Neuronal stem cell (in vitro differentiated cells): ENCODE results near the gene RGSL1.

ENCODE experiments used
- DNase-seq: peaks from one replicate; pipeline ENCODE4 v3.0.0-alpha.2; 2013; ENCODE audit warnings: low spot score
- H2AFZ ChIP-seq: one replicate; pipeline ENCODE4 v1.6.1; 2013; ENCODE audit warnings: mild to moderate bottlenecking, low read length, inconsistent platforms
- H2AK5ac ChIP-seq: 2 replicates; pipeline ENCODE4 v1.6.1; 2013; ENCODE audit warnings: low read depth, mild to moderate bottlenecking, inconsistent platforms, low read length, moderate library complexity, mixed read lengths
- H2BK120ac ChIP-seq: 2 replicates; pipeline ENCODE4 v1.6.1; 2013; ENCODE audit warnings: low read depth, mild to moderate bottlenecking, inconsistent platforms, low read length, moderate library complexity, mixed read lengths
- H2BK12ac ChIP-seq: one replicate; pipeline ENCODE4 v1.6.1; 2013; ENCODE audit warnings: low read length, inconsistent platforms
- H2BK15ac ChIP-seq: 2 replicates; pipeline ENCODE4 v1.6.1; 2013; ENCODE audit warnings: mild to moderate bottlenecking, low read length, inconsistent platforms, mixed read lengths
- H2BK5ac ChIP-seq: one replicate; pipeline ENCODE4 v1.6.1; 2013; ENCODE audit warnings: inconsistent platforms, mild to moderate bottlenecking, low read length, moderate library complexity
- H3K14ac ChIP-seq: one replicate; pipeline ENCODE4 v1.6.1; 2013; ENCODE audit warnings: low read length, inconsistent platforms
- H3K18ac ChIP-seq: 2 replicates; pipeline ENCODE4 v1.6.1; 2013; ENCODE audit warnings: low read length, inconsistent platforms
- H3K23ac ChIP-seq: 2 replicates; pipeline ENCODE4 v1.6.1; 2013; ENCODE audit warnings: low read depth, mild to moderate bottlenecking, mixed read lengths, low read length, inconsistent platforms; ENCODE audit not compliant: poor library complexity
- H3K27ac ChIP-seq: replicated peaks from 3 replicates; pipeline ENCODE4 v1.5.1; 2013; ENCODE audit warnings: low read length, inconsistent platforms
- H3K27me3 ChIP-seq, 3 experiments: 2 replicates each; pipeline ENCODE4 v1.6.1; 2013; ENCODE audit warnings: low read length in 3 of 3, mild to moderate bottlenecking in 2 of 3, inconsistent platforms in 1 of 3, low read depth in 1 of 3, mixed read lengths in 1 of 3, moderate library complexity in 1 of 3; ENCODE audit not compliant: control insufficient read depth in 3 of 3, insufficient read depth in 3 of 3
- H3K36me3 ChIP-seq, 2 donors: replicated peaks in 1 of 2; 2 replicates each; pipeline ENCODE4 v1.6.1; 2013; ENCODE audit warnings: low read length in 2 of 2; ENCODE audit not compliant: control insufficient read depth in 2 of 2, insufficient read depth in 2 of 2
- H3K4ac ChIP-seq: 2 replicates; pipeline ENCODE4 v1.6.1; 2013; ENCODE audit warnings: inconsistent platforms, mild to moderate bottlenecking, low read length, moderate library complexity
- H3K4me1 ChIP-seq, 2 donors: 1 replicate in 1 of 2; 2 replicates in 1 of 2; pipeline ENCODE4 v1.6.1; 2013; ENCODE audit warnings: low read length in 2 of 2, low read depth in 1 of 2; ENCODE audit not compliant: control insufficient read depth in 2 of 2, insufficient read depth in 1 of 2
- H3K4me2 ChIP-seq: one replicate; pipeline ENCODE4 v1.6.1; 2013; ENCODE audit warnings: mild to moderate bottlenecking, low read length, inconsistent platforms; ENCODE audit not compliant: insufficient read depth, poor library complexity, severe bottlenecking
- H3K4me3 ChIP-seq, 2 donors: 2 replicates each; pipeline ENCODE4 v1.5.1; 2013; ENCODE audit warnings: low read length in 2 of 2, mild to moderate bottlenecking in 2 of 2, inconsistent platforms in 1 of 2, moderate library complexity in 1 of 2
- H3K79me1 ChIP-seq: one replicate; pipeline ENCODE4 v1.6.1; 2013; ENCODE audit warnings: low read depth, mild to moderate bottlenecking, inconsistent platforms, low read length, moderate library complexity
- H3K9ac ChIP-seq: one replicate; pipeline ENCODE4 v1.6.1; 2013; ENCODE audit warnings: mild to moderate bottlenecking, low read depth, low read length, inconsistent platforms; ENCODE audit not compliant: poor library complexity
- H3K9me3 ChIP-seq, 2 donors: replicated peaks in 1 of 2; 2 replicates each; pipeline versions ENCODE3 to v1.6.1; 2013; ENCODE audit warnings: low read length in 2 of 2, mild to moderate bottlenecking in 2 of 2, inconsistent platforms in 1 of 2, low read depth in 1 of 2, mixed read lengths in 1 of 2, moderate library complexity in 1 of 2; ENCODE audit not compliant: control insufficient read depth in 2 of 2, insufficient read depth in 1 of 2
- H4K8ac ChIP-seq: one replicate; pipeline ENCODE4 v1.6.1; 2013; ENCODE audit warnings: low read depth, mild to moderate bottlenecking, inconsistent platforms, low read length, moderate library complexity
- H4K91ac ChIP-seq: one replicate; pipeline ENCODE4 v1.6.1; 2013; ENCODE audit warnings: low read length, low read depth, mild to moderate bottlenecking, inconsistent platforms; ENCODE audit not compliant: poor library complexity
- WGBS, 2 donors: extraction: QIAGEN DNeasy Blood & Tissue Kit; methylation state at CpG; one replicate each; pipeline ENCODE4 v1.1.7; 2013; ENCODE audit warnings: missing lambda C conversion rate in 2 of 2, mixed read lengths in 1 of 2; ENCODE audit not compliant: insufficient read length in 2 of 2, insufficient replicate concordance in 1 of 2; ENCODE audit errors: extremely low coverage in 2 of 2; 5-methylcytosine and 5-hydroxymethylcytosine counted together

The RGSL1 gene

DNA sequence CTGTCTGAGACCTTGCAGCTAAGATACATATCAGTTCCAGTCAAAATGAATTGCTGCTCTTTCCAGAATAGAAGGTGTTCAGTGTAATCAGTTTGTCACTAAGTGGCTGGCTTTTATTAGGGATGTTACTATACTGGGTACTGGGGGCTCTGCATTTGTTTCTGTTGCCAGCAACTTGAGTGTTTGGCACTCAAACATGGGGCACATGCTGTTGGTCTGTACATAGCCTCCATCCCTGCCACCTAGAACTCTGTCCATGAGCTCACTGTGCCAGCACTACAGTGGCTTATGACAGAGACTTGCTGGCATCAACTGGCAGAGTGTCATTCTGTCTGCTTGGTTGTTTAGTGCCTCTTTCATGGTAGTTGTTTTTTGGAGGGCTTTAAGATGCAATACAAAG, 45.1 kb downstream of the RGSL1 start:
- H3K4me1 ChIP-seq = no peaks in the 10 kb centered on the region
- no peak overlapping the region for H3K23ac ChIP-seq
- no peak overlapping the region for H3K4me2 ChIP-seq
- H2AK5ac ChIP-seq = no peak overlapping the region
- no peak overlapping the region for H4K91ac ChIP-seq
- H3K36me3 ChIP-seq = no peaks in the 10 kb centered on the region
- no peak overlapping the region for H2AFZ ChIP-seq
- H2BK15ac ChIP-seq = no peak overlapping the region
- H3K14ac ChIP-seq = no peak overlapping the region
- H3K4ac ChIP-seq = no peak overlapping the region
- no peak overlapping the region for H2BK12ac ChIP-seq
- no peak overlapping the region for H3K4me3 ChIP-seq
- no peak overlapping the region for H2BK120ac ChIP-seq
- H3K27me3 ChIP-seq = no peaks in the 10 kb centered on the region
- no peak overlapping the region for H3K27ac ChIP-seq
- H3K79me1 ChIP-seq = no peaks in the 10 kb centered on the region
- no peak overlapping the region for H4K8ac ChIP-seq
- no peak for DNase-seq
- no peak overlapping the region for H2BK5ac ChIP-seq
- no peaks in the 10 kb centered on the region for H3K9me3 ChIP-seq
- H3K9ac ChIP-seq = no peak overlapping the region
- no peak overlapping the region for H3K18ac ChIP-seq

DNA sequence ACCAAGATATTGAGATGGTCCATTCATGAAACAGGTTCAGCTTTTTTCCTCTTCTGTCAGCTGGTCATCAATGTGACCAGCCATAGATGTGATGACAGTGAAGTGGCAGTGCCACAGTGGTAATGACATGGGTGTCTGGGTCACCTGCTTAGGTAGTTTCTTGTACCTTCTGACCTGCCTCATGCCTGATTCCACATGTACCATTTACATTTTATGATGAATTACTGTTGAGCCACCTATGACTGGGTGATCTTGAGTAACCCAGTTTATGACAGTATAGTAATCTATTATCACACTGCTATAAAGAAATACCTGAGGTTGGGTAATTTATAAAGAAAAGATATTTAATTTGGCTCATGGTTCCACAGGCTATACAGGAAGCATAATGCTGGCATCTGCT, 45.7 kb downstream of the RGSL1 start:
- no peak overlapping the region for H3K18ac ChIP-seq
- H3K4me2 ChIP-seq = no peak overlapping the region
- no peak for DNase-seq

DNA sequence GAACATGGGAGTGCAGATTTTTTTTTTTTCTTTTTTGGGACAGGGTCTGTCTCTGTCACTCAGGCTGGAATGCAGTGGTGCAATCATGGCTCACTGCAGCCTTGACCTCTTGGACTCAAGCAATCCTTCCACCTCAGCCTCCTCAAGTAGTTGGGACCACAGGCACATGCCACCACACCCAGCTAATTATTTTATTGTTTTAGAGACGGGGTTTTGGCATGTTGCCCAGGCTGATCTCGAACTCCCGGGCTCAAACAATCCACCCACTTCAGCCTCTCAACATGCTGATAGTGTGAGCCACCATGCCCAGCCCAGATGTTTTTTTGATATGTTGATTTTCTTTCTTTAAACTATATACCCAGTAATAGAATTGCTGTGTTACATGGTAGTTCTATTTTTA, 57.7 kb downstream of the RGSL1 start:
- no peak for DNase-seq
- H2BK120ac ChIP-seq = no peak overlapping the region
- WGBS, 2 donors = no CpG with 5 or more reads among the region's 3 CpGs

More for the DNA sequence above, 45.7 kb downstream of the RGSL1 start:
- Histone ChIP-seq H3K27me3 (no peaks in the 10 kb centered on the region), H4K8ac (no peak overlapping the region), H3K23ac (no peak overlapping the region), H3K14ac (no peak overlapping the region), H2BK12ac (no peak overlapping the region), H3K4me3 (no peak overlapping the region), H2BK5ac (no peak overlapping the region), H2AK5ac (no peak overlapping the region), H2AFZ (no peak overlapping the region), H2BK120ac (no peak overlapping the region), H3K9me3 (no peaks in the 10 kb centered on the region), H3K79me1 (no peaks in the 10 kb centered on the region), H3K36me3 (no peaks in the 10 kb centered on the region), H3K4ac (no peak overlapping the region), H3K27ac (no peak overlapping the region), H3K4me1 (no peaks in the 10 kb centered on the region), H4K91ac (no peak overlapping the region), H2BK15ac (no peak overlapping the region), H3K9ac (no peak overlapping the region)

DNA sequence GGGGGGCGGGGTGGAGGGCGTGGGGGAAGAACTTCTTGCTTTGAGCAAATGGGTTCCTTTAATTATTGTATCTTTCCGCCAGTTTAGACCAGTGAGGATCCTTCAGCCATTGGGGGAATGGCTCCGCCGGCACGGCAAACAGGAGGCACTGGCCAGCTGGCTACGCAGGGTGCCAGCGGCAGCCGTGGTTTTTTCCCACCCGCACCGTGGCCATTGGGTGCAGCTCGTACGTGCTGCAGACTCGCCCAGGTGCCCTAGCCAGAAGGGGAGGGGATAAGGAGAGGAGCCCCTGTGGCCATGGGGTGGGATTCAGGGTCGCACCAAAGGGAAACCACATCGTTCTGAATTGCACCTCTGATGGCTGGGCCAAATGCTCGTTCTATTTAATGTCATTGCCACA, 65.6 kb downstream of the RGSL1 start:
- H3K9ac ChIP-seq = no peak overlapping the region
- no peak overlapping the region for H2BK120ac ChIP-seq
- no peaks in the 10 kb centered on the region for H3K79me1 ChIP-seq
- no peak overlapping the region for H2AK5ac ChIP-seq
- no peak overlapping the region for H2BK15ac ChIP-seq
- H3K4me3 ChIP-seq = no peak overlapping the region
- H3K4me1 ChIP-seq = no peaks in the 10 kb centered on the region
- H3K27ac ChIP-seq = no peak overlapping the region
- H3K18ac ChIP-seq = no peak overlapping the region
- H3K23ac ChIP-seq = no peak overlapping the region
- DNase-seq = no peak
- no peak overlapping the region for H2AFZ ChIP-seq
- H3K36me3 ChIP-seq = no peaks in the 10 kb centered on the region
- H3K4ac ChIP-seq = no peak overlapping the region
- no peaks in the 10 kb centered on the region for H3K9me3 ChIP-seq
- no peaks in the 10 kb centered on the region for H3K27me3 ChIP-seq
- no peak overlapping the region for H4K91ac ChIP-seq
- no CpG with 5 or more reads among the region's 17 CpGs for WGBS, 2 donors
- no peak overlapping the region for H3K4me2 ChIP-seq
- no peak overlapping the region for H2BK12ac ChIP-seq
- no peak overlapping the region for H3K14ac ChIP-seq
- no peak overlapping the region for H4K8ac ChIP-seq
- H2BK5ac ChIP-seq = no peak overlapping the region

More for the DNA sequence above, 57.7 kb downstream of the RGSL1 start:
- H3K9ac ChIP-seq = no peak overlapping the region
- H3K18ac ChIP-seq = no peak overlapping the region
- H3K9me3 ChIP-seq = peaks cover 0 to 2% of the 10 kb centered on the region in 2 donors
- no peak overlapping the region for H2BK15ac ChIP-seq
- H3K14ac ChIP-seq = no peak overlapping the region
- H4K91ac ChIP-seq = no peak overlapping the region
- H2BK12ac ChIP-seq = no peak overlapping the region
- H2BK5ac ChIP-seq = no peak overlapping the region
- no peaks in the 10 kb centered on the region for H3K79me1 ChIP-seq
- no peaks in the 10 kb centered on the region for H3K36me3 ChIP-seq
- no peak overlapping the region for H3K23ac ChIP-seq
- H3K4me3 ChIP-seq = no peak overlapping the region
- no peak overlapping the region for H3K4ac ChIP-seq
- H4K8ac ChIP-seq = no peak overlapping the region
- H2AK5ac ChIP-seq = no peak overlapping the region
- no peaks in the 10 kb centered on the region for H3K27me3 ChIP-seq
- H2AFZ ChIP-seq = no peak overlapping the region
- no peak overlapping the region for H3K4me2 ChIP-seq
- H3K27ac ChIP-seq = no peak overlapping the region
- no peaks in the 10 kb centered on the region for H3K4me1 ChIP-seq
